Measurements from ENCODE around the gene FCN2. TPM values are rescaled to one million over a fixed set of nuclear protein-coding genes. Genes with fewer than 3 reads are reported as not detected.

Gene FCN2
- total RNA-seq, 2 donors from 2014 or later: not detected

GRCh38 chr9:134882204-134882785 lies 1.7 kb downstream of the FCN2 start:
- ATAC-seq (ENCODE audit: insufficient number of reproducible peaks, low FRiP score, low read depth) (no peak), DNase-seq (ENCODE audit: low spot score) (no peak)
- TF ChIP-seq, protein P1, sequence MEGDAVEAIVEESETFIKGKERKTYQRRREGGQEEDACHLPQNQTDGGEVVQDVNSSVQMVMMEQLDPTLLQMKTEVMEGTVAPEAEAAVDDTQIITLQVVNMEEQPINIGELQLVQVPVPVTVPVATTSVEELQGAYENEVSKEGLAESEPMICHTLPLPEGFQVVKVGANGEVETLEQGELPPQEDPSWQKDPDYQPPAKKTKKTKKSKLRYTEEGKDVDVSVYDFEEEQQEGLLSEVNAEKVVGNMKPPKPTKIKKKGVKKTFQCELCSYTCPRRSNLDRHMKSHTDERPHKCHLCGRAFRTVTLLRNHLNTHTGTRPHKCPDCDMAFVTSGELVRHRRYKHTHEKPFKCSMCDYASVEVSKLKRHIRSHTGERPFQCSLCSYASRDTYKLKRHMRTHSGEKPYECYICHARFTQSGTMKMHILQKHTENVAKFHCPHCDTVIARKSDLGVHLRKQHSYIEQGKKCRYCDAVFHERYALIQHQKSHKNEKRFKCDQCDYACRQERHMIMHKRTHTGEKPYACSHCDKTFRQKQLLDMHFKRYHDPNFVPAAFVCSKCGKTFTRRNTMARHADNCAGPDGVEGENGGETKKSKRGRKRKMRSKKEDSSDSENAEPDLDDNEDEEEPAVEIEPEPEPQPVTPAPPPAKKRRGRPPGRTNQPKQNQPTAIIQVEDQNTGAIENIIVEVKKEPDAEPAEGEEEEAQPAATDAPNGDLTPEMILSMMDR (IDR thresholded peaks at IDR 0.05): no peak
- H3K4me3 ChIP-seq: no peak overlapping the region
- no peak overlapping the region for H3K27ac ChIP-seq
- no peaks in the 10 kb centered on the region for H3K27me3 ChIP-seq (replicated peaks; ENCODE audit: insufficient read depth)
- H3K4me1 ChIP-seq (ENCODE audit: control insufficient read depth in 1 of 2, low read depth in 2 of 2): no peaks in the 10 kb centered on the region
- H3K36me3 ChIP-seq: no peaks in the 10 kb centered on the region
- no peaks in the 10 kb centered on the region for H3K9me3 ChIP-seq

DNA sequence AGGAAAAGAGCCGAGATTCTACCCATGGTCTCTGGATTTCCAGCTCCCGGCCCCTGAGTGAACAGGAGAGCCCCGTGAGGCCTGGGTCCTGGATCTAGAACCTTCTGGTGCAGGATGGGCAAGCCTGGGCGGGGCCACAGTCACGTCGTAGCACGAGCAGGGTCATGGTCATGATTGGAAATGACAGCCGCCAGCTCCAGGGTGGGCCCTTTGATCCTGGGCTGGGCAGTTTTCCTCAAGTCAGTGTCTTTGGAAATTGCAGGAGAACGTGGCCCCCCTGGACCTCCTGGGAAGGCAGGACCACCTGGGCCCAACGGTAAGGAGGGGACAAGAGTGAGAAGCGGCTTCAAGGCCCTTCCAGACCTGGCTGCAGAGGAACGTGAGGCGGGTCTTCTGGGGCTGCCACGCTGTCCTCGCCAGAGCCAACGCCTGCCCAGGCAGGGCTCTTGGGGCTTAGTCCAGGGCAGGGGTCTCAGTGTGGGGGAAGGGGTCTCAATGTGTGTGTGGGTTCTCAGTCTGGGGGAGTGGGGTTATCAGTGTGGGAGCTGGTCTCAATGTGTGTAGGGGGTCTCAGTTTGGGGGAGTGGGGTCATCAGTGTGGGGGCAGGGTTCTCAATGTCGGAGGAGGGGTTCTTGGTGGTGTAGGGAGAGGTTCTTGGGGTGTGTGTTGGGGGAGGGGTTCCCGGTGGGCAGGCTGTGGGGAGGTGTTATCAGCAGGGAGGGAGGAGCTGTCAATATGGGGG lies 2.6 kb downstream of the FCN2 start:
- Histone ChIP-seq H3K27me3 (replicated peaks; ENCODE audit: insufficient read depth) (no peaks in the 10 kb centered on the region), H3K4me3 (no peak overlapping the region), H3K4me1 (ENCODE audit: control insufficient read depth in 1 of 2, low read depth in 2 of 2) (no peaks in the 10 kb centered on the region), H3K9me3 (no peaks in the 10 kb centered on the region), H3K27ac (no peak overlapping the region), H3K36me3 (no peaks in the 10 kb centered on the region)
- ATAC-seq (ENCODE audit: insufficient number of reproducible peaks, low FRiP score, low read depth) (no peak), DNase-seq (ENCODE audit: low spot score) (no peak)
- TF ChIP-seq, protein P1 (IDR thresholded peaks at IDR 0.05): no peak

- Histone ChIP-seq H3K36me3 (no peaks in the 10 kb centered on the region), H3K9me3 (no peaks in the 10 kb centered on the region), H3K4me1 (ENCODE audit: control insufficient read depth in 1 of 2, low read depth in 2 of 2) (no peaks in the 10 kb centered on the region), H3K27me3 (replicated peaks; ENCODE audit: insufficient read depth) (no peaks in the 10 kb centered on the region), H3K27ac (no peak overlapping the region), H3K4me3 (no peak overlapping the region)
- TF ChIP-seq, protein P1 (IDR thresholded peaks at IDR 0.05): no peak
- no peak for ATAC-seq (ENCODE audit: insufficient number of reproducible peaks, low FRiP score, low read depth)
- DNase-seq (ENCODE audit: low spot score): no peak
Observed at GRCh38 chr9:134884492-134884891, 3.9 kb downstream of the FCN2 start.

DNA sequence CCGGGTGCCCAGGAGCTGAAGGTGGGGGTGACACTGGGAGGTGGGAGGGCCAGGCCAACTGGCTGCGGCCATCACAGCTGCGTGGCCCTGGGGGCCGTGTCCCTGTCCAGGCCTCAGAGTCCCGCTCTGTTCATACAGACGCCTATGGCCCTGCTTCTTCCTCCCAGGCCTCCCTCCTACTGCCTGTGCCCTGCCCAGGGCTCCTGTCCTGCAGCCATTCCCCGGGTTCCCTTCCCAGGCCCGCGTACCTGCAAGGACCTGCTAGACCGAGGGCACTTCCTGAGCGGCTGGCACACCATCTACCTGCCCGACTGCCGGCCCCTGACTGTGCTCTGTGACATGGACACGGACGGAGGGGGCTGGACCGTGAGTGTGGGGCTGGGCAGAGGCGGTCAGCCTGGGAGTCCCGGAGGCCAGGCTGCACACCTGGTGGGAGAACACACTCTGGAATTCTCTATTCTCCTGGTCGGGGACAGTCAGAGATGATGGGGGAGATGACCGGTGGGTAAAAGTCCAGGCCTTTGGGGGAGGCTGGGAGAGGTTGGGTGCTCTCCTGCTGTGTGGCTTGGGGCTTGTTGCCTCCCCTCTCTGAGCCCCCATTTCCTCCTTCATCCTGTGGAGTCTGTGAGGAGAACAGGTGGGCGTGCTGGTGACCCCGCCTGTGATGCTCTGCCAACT lies 4.5 kb downstream of the FCN2 start:
- no peaks in the 10 kb centered on the region for H3K4me1 ChIP-seq (ENCODE audit: control insufficient read depth in 1 of 2, low read depth in 2 of 2)
- no peaks in the 10 kb centered on the region for H3K9me3 ChIP-seq
- H3K27ac ChIP-seq: no peak overlapping the region
- TF ChIP-seq, protein P1 (IDR thresholded peaks at IDR 0.05): no peak
- DNase-seq (ENCODE audit: low spot score): no peak
- no peaks in the 10 kb centered on the region for H3K27me3 ChIP-seq (replicated peaks; ENCODE audit: insufficient read depth)
- no peak for ATAC-seq (ENCODE audit: insufficient number of reproducible peaks, low FRiP score, low read depth)
- H3K4me3 ChIP-seq: no peak overlapping the region
- no peaks in the 10 kb centered on the region for H3K36me3 ChIP-seq

DNA sequence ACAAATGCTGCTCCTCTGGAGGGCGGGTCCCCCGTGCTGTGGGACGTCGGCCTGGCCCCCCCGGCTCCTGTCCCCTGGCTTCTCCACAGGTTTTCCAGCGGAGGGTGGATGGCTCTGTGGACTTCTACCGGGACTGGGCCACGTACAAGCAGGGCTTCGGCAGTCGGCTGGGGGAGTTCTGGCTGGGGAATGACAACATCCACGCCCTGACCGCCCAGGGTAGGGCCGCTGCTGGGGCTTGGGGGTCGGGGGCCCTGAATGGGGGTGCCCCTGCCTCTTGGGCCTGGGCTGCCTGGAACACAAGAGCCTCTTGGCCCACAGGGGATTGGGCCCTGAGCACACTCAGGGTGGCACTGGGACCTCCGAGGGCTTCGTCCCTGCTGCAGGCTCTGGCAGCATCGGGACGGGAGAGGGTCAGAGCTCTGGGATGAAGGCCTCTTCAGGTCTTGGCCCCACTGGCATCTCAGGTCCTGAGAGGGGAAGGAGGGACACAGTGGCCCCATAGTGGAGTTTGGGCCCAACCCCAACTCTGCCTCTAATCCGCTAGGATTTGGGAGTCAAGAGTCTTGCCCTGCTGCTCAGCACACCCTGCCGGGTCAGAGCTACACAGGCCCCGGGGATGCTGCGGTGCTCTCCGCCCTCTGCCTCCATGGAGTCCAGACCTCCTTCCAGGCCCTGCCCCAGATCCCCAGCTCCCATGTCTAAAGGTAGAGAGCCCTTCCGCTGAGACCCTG lies 5.2 kb downstream of the FCN2 start:
- H3K27me3 ChIP-seq (replicated peaks; ENCODE audit: insufficient read depth): no peaks in the 10 kb centered on the region
- H3K36me3 ChIP-seq: no peaks in the 10 kb centered on the region
- H3K9me3 ChIP-seq: no peaks in the 10 kb centered on the region
- DNase-seq (ENCODE audit: low spot score) (no peak), ATAC-seq (ENCODE audit: insufficient number of reproducible peaks, low FRiP score, low read depth) (no peak)
- no peak overlapping the region for H3K4me3 ChIP-seq
- TF ChIP-seq, protein P1 (IDR thresholded peaks at IDR 0.05): no peak
- no peaks in the 10 kb centered on the region for H3K4me1 ChIP-seq (ENCODE audit: control insufficient read depth in 1 of 2, low read depth in 2 of 2)
- H3K27ac ChIP-seq: no peak overlapping the region
